ENCODE data around the gene KDM4B.

Gene KDM4B

DNA sequence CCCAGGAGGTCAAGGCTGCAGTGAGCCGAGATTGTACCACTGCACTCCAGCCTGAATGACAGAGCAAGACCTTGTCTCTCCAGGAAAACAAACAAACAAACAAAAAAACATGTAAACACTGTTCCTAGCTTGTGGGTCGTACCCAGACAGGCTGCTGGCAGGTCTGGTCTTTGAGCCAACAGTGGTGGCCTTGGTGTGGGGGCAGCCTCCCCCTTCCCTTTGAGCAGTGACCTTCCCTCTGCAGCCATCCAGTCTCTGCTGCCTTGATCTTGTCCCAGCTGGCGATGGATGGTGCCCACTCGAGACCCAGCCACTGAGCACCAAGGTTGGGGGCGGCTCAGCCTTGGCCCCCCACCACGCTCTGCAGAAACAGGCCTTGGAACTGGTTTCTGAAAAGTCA, 143.3 kb downstream of the KDM4B start:
- no peak for DNase-seq

DNA sequence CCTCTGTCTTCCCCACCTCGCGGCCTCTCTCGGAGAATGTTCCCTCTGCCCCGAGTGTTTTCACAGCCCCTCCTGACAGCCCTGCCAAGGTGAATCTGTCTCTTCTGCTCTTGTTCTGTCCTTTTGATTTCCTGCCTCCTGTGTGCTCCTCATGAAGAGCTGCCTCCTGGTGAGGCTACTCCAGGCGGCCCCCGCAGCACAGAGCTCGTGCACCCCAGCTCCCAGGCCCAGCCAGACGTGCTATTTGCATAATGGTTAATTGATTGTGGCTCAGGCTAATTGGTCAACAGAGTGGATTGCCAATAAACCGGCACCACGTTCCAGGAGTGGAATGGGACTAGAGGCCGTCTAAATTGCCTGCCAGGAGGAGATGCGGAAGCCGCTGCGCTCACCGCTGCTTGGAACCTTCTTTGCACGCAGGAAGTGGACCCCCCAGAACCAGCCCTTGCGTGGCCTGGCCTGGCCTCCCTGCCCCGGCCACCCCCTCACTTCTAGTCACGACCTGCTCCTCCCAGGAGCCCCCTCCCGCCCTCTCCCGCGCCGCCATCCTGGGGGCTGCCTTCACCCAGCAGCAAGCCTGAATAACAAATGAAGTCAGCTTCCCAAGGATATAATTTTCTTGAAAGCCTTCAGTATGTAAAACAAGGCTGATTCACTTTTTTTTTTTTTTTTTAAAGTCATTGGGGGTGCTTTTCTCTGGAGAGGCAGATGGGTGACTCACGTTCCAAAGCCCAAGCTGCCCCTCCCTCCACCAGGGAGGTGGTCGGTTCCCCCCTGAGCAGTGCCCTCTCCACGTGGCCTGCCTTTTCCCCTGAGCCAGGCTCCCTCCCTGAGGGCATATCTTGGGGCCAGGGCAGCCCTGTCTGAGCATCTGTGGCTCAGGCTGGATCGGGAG, 144.0 kb downstream of the KDM4B start:
- DNase-seq, result no peak

DNA sequence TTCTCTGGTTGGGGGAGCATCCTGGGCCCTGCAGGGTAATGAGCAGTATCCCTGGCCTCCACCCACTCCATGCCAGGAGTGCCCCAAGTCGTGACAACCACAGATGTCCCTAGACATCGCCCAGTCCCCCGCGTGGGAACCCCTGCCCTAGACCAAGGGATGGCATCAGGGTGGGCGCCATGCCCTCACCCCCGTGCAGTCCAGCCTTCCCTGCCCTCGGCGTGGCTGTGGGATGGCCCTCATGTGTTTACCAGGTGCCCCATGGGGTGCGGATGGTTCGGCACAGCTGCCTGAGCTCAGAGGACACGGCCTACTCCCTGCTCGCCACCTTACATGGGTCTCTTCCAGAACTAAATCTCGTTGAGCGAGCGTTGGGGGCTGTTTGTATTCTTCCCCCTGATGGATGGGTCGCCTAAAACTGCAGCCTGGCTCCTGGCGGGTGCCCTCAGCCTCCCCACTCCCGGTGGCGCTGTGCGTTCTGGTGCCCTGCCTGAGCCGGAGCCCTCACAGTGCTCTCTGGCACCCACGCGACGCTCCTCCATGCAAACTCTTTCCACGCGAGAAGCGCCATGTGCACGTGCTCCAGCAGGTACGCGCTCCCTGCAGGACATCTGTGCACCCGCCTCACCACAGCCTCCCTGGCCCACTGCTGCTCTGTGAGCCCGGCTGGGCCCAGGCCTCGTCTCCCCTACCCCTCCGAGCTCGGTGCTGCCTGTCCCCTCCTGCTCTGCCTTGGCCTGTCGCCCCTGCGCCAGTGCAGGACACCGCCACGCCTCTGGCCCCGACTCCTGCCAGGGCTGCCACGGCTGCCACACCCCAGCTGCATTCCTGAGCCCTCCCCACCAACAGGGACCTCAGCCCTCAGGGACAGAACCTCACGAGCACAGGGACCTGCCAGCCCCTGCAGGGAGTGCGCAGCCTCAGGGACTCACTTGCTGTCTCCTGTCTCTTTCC, 145.0 kb downstream of the KDM4B start:
- DNase-seq, result no peak

DNA sequence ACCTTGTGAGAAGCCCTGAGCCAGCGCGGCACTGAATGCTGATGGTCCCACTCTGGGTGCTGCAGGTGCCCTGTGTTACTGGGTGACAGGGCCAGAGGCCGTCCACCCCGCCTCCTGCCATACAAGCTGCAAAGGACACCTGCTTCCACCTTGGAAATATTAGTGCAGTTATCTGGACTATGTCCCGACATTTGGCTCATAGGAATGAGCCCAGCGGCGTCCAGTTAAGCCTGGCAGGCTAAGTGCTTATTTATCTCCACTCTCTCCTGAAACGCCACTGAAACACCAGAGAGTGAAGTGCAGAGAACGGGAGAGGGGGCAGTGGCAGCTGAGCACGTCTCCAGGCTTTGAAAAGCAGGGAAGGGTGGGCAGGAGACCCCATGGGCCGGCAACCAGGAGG, 145.8 kb downstream of the KDM4B start:
- DNase-seq, result no peak

DNA sequence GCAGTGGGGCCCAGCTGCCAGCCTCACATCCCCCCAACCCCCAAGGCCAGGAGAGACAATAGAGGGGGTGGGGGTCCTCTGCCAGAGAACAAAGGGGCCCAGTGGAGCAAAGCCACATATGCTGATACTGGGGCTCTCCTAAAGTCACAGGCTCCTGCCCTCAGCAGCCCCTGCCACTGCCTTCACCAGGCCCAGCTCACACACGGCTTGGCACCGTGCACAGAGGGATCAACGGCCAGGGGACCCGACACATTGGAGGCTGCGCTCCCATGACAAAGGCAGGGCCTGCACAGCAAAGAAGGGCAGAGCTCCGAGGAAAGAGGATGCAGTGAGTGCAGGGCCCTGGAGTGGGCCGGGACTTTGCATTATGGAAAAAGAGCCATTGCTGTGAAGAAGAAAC, 146.4 kb downstream of the KDM4B start:
- DNase-seq, result no peak

DNA sequence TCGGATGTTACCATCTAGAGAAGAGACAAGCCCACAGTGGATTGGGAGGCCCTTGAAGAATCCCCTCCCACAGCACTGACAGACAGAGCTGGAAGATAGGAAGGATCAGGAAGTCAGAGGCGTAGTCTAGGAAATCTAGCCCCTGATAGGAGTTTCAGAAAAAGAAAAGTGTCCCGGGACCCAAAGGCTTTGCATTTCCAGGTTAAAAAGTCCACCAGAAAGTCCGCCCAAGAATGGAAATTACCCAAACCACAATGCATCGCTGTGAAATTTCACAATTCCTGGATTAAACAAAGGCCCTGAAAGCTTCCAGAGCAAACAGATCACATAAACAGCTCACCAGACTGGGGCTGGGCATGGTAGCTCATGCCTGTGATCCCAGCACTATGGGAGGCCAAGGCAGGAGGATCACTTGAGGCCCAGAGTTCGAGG, 146.9 kb downstream of the KDM4B start:
- no peak for DNase-seq

DNA sequence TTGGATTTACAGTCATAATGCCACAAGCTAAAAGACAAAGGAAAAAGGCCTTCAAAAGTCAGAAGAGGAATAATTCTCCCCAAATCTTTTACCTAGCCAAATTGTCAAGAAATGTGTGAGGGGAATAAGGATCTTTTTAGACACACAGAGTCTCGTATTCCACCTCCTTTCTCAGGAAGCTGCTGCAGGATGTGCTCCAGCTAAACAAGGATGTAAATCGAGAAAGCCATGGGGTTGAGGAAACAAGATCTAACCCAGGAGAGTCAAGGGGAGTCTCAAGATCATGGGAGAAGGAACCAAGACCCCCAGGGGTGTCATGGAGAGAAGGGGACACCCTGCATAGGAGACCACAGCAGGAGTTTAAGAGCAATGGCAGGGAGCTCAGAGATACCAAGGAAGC, 147.4 kb downstream of the KDM4B start:
- no peak for DNase-seq

DNA sequence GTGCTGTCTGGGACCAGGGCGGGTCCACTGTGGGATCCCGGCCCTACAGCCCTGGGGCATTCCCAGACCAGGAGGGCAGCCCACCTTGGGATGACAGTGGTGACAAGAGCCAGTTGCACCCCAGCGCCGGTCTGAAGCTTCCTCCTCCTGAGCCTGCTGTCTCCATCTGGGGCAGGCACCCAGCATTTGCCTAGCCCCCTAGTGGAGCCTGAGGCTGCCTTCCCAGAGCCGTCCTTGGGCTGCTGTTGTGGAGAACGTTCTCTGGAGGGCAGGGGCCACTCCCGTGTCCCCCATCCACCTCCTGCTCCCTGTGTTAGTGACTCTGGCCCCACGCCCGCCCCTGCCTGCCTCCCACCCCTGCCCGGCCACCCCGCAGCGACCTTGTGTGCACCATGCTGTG, 148.5 kb downstream of the KDM4B start:
- no peak for DNase-seq

DNA sequence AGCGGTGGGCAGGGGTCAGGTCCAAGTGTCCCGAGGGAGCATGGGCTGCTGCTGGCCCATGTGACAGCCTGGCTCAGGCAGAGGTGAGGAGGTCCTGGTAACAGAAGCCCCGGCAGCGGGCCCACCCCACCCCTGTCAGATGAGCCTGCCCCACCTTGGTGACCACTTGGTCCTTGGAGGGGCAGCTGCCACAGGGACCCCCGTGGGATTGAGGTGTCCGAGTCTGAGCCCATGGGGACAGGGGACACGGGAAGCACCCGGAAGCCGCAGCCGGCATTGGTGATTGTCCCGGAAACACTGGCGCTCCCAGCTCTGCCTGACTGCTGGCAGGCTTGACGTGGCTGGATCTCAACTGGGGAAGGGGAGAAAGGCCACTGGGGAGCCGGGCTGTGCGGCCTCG, 149.1 kb downstream of the KDM4B start:
- DNase-seq, result no peak

DNA sequence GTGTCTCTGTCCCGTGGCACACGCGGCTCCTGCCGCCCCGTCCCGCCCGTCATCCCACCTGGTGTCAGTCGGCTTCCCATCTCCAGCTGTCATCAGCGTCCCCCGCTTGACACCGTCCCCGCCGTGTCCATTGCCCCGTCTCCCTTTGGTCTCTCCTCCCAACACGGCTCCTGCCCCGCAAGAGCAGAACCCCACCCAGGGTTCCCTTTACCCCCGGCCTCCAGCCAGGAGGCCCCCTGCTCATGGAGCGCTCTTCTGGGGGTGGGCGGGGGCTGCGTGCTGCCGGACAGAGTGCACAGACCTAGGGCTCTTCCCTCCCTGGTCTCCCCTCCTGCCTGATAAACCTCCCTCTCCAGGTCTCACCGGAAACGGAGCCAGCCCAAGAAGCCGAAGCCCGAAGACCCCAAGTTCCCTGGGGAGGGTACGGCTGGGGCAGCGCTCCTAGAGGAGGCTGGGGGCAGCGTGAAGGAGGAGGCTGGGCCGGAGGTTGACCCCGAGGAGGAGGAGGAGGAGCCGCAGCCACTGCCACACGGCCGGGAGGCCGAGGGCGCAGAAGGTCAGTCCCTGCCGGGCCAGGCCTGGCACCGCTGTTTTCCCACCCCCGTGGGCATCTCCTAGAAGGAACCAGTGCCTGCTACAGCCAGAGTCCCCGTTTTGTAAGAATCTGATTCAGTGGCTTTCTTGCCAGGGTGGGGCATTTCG, 150.5 kb downstream of the KDM4B start:
- DNase-seq, result no peak

DNA sequence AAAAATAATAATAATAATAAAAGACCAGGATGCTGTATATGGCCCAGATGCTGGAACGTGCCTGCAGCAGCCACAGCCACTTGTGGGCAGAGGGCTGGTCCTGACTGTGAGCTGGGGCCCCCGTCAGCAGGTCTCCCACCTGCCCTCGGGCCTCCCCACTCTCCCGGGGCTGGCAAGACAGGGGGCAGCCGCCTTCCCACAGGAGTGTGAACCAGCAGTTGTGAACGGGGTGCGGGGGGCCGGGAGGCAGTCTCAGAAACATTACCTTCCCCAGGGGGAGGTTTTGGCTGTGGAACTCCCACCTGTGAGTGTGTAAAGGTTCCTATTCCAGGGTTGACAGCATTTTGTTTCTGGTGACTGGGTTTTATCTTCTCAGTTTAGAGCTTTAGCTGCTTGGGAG, 151.4 kb downstream of the KDM4B start:
- DNase-seq, result no peak

DNA sequence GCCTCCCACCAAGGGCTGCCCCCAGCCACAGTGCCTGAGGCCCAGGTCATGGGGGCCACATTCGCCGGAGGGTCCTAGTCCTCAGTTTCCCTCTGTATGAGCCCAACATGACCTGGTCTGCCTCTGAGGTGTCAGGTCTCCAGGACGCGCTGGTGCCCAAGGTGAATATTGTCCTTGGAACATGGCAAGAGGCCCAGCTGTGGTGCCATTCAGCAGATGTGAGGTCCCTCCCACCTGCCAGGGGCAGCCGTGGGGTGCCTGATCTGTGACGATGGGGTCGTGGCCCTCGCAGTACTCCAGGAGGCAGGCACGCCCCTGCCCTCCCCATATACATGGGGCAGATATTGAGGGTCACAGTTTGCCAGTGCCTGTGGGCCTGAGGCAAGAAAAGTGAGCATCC, 151.9 kb downstream of the KDM4B start:
- no peak for DNase-seq

DNA sequence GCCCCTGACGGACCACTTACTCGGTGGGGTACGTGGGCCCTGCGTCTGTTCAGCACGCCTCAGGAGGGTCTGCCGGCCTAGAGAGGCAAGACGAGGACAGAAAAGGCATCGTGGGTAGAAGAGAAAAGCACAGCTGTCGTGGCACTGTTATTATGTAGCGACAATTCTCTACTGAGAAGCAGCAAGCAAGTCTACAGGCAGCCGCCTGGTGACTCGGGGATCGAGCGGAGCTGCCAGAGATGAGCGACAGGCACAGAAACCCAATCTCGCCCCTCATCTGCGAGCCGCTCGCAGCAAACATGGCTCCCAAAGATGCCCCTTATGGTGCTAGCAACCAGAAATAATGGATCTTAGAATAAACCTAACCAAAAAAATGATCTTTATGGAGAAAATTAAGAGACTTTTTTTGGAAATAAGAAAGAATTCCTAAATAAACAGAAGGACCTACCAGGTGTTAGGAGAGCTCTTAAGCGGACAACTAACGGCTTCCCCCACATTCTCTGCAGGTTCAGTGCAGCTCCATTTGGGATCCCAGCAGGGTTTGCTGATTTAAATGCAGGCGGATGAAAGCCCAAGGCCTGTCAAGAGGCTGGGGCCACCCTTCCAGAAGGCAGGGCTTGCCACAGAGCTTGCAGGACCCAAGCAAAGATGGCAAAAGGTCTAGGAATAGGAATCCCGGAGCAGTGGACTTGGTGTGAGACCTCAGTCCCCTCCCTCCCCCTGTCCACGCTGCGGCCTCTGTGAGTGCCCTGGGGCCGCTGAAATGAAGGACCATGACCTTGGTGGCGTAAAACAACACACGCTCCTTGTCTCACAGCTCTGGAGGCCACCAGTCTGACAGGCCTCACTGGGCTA, 152.6 kb downstream of the KDM4B start:
- no peak for DNase-seq

DNA sequence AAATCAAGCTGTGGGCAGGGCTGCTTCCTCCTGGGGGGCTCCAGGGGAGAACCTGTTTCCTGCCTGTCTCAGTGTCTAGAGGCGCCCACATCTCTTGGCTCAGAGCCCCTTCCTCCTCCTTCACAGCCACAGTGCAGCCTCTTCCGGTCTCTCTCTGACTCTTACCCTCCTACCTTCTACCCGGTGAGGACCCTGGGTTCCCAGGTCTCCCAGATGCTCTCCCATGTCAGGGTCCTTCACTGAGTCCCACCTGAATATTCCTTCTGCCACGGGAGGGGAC, 153.1 kb downstream of the KDM4B start:
- no peak for DNase-seq

DNA sequence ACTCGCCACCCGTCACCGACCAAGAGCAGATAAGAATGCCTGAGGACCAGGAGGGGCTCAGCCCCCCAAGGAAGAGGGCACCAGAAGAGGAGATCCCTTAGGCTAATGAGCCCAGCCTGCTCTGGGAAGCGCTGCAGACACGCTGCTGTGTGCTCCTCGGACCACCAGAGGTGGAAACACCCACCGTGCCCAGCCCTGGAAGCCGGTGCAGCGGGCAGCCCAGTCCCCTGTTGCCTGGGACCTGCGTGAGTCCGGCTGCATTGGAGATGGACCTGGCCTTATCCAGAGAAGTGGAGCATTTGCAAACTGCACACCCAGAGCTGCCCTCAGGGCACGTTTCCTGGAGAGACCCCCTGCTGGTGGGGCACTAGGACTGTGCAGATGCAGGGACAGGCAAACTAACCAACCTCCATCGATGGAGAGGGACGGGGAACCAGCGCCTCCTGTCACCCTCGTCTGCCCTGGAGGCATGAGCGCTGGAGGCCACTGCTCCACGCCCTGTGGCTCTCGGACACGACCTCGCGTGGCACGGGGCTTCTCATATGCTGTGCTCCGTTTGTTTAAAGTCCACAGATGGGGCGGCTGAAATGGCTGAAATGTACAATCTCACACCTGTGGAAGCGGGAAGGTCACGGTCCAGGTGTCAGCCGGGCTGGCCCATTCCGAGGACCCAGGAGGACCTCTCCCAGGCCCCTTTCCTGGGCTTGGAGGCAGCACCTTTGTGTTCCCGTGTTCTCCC, 153.9 kb downstream of the KDM4B start:
- DNase-seq, result no peak

DNA sequence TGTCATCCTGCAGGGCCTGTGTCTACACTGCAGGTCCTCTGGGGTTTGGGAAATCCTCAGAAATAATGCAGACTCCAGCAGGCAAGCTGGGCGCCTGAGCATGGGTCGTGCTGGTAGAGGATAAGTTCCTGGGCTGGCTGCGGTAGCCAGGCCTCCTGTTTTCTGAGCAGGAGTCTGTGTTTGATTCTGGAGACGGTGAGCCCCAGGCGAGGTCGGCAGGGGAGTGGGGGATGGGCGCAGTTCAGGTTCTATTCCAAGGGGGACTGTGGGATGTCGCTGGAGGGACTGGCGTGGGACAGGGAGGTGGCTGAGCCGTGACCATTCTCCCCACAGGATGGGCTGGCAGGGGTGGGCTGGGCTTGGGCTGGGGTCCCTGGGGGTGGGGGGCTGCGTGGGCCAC, 154.7 kb downstream of the KDM4B start:
- DNase-seq, result no peak

DNA sequence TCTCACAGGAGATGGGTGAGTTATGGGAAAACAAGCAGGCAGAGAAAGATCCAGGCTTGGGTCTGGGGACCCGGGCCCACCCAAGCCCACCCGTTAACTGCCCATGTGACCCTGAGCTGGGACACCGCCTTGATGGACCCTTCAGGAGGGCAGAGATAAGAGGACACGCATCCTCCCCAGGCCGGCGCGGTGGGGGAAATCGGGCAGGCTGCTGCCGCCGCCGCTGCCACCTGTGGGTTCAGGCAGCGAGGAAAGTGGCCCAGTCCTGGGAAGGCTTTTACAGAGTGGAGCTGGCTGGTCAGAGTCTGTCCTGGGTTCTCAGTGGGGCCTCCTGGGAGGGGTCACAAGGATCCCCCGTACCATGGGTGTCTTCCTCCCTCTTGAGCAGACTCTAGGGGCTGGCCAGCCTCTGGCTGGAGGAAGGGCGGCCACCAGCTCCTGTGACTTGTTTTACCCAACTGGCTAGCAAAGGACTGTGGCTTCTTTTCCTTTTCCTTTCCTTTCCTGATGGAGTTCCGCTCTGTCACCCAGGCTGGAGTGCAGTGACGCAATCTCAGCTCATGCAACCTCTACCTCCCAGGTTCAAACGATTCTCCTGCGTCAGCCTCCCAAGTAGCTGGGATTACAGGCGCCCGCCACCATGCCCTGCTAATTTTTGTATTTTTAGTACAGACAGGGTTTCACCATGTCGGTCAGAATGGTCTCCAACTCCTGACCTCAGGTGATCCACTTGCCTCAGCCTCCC, 155.4 kb downstream of the KDM4B start:
- no peak for DNase-seq

DNA sequence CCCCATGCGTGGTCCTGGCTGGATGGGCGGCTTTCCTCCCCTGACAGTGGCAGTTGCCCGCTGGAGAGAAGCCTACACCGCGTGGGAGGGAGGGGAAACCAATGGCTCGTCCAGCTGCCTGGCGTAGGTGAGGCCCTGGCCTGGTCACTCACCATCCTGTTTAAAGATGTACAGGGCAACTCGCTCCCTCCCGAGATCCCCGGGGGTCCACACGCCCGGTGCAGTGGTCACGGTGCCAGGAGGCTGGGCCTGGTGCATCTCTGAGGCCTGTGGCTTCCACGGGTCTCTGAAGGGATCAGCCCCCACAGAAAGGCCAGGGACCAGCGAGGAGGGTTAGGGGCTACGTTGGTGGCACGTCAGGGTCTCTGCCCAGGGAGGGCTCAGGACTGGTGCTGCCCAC, 156.5 kb downstream of the KDM4B start:
- DNase-seq, result no peak

DNA sequence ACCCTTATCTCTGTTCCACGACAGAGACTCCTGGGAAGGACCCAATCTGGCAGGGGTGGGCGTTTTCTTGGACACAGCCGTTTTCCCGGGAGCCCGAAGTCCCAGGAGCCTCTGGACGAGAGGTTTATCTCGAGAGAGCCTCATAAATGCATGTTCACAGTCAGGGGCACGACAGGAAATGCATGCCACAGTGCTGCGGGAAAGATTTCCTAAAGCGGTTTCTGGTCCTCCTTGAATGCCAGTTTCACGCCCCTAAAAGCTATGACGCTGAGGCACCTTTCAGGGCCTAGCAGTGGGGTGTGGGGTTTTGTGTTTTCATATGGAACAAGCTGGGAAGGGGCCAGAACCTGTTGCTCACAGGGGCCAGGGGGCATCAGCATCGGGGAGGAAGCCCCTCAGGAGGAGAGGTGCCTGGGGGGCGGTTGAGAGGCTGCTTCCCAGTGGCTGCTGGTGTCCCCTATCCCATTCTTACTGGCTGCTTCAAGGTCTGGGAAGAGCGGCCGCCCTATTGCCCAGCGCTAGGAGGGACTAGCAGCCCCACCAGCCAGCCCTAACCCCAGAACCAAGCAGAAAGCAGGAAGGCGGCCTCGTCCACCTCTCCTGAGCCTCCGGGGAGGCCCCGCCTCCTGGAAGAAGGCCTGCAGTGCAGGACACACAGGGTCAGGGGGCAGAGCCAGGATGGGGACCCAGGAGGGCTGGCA, 157.0 kb downstream of the KDM4B start:
- no peak for DNase-seq

DNA sequence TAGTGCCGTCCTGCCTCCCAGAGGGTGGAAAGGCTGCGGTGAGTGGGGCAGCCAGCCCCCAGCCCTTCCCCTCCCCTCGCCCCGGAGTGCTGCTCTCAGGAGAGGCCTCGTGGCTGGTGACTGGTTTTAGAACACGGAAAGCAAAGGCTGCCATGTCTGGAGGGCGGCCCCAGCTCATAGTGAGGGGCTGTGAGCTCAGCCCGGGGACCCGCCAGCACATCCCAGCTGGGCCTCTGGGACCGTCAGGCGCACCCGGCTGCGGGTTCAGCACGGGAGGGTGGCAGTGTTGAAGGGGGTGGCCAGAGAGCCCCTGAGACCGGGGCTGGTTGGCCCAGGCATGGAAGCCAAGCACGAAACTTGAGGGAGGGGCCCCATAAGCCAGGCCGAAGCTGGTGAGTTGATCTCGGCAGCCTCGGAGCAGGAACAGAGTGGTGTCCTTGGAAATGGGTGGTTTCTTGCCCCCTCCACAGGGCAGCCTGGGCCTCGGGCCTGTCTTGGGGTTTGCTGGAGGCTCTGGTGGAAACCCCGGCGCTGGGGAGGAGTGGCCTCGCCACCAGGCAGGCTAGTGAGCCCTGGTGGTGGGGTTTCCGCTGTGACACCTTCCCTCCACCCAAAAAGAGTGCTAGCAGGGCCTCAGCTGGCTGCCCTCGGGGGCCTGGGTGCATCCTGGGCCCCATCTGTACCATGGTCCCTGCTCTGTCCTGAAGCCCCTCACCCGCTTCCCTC, 157.7 kb downstream of the KDM4B start:
- DNase-seq, result no peak

All from T-helper 2 cell (primary cell).